HepG2 (cell line): ENCODE data around the gene VPS13D. TPM values are rescaled to one million over a fixed set of nuclear protein-coding genes. Genes with fewer than 3 reads are reported as not detected.

ENCODE experiments used
- BCL6 ChIP-seq: IDR thresholded peaks from 2 replicates; pipeline ENCODE4 v1.6.1; 2016; ENCODE audit warnings: missing genetic modification reagents, missing compliant biosample characterization
- FOXK2 ChIP-seq: fragments of 450-650 bp; IDR thresholded peaks from 2 replicates; pipeline ENCODE4 v1.6.1; 2016
- GPN1 ChIP-seq: sonication (generic); formaldehyde crosslinking; IDR thresholded peaks from 2 replicates; pipeline ENCODE4 v1.5.1; 2020; ENCODE audit warnings: missing genetic modification reagents, borderline replicate concordance
- NFE2L1 ChIP-seq: sonication (generic); formaldehyde crosslinking; IDR thresholded peaks from 2 replicates; pipeline ENCODE4 v1.4.0; 2020; ENCODE audit warnings: missing genetic modification reagents, mild to moderate bottlenecking, borderline replicate concordance
- NFKB2 ChIP-seq: sonication (generic); formaldehyde crosslinking; IDR thresholded peaks from 2 replicates; pipeline ENCODE4 v1.4.0; 2020; ENCODE audit warnings: missing genetic modification reagents, borderline replicate concordance
- NR2F6 ChIP-seq, 2 experiments: IDR thresholded peaks; 2 replicates each; pipeline ENCODE4 v1.6.1; 2016; ENCODE audit warnings: antibody characterized with exemption in 1 of 2, mild to moderate bottlenecking in 1 of 2
- RCOR2 ChIP-seq: IDR thresholded peaks from 2 replicates; pipeline ENCODE4 v1.6.1; 2016; ENCODE audit warnings: missing biosample characterization, missing genetic modification reagents
- TIGD3 ChIP-seq: sonication (generic); formaldehyde crosslinking; IDR thresholded peaks from 2 replicates; pipeline ENCODE4 v1.5.1; 2020; ENCODE audit warnings: mild to moderate bottlenecking, missing genetic modification reagents, borderline replicate concordance
- ZFAT ChIP-seq: sonication (generic); formaldehyde crosslinking; conservative IDR thresholded peaks from 2 replicates; pipeline ENCODE4 v1.8.1; 2023; ENCODE audit warnings: missing genetic modification reagents, inconsistent platforms
- ZNF383 ChIP-seq: sonication (generic); formaldehyde crosslinking; IDR thresholded peaks from 2 replicates; pipeline ENCODE4 v1.4.0; 2020; ENCODE audit warnings: missing genetic modification reagents, mild to moderate bottlenecking, borderline replicate concordance
- ZNF407 ChIP-seq: sonication (generic); formaldehyde crosslinking; IDR thresholded peaks from one replicate; pipeline ENCODE4 v1.5.1; 2020; ENCODE audit warnings: mild to moderate bottlenecking, missing genetic modification reagents; ENCODE audit errors: not compliant biosample characterization
- ZNF746 ChIP-seq: sonication (generic); formaldehyde crosslinking; IDR thresholded peaks from 2 replicates; pipeline ENCODE4 v1.8.0; 2022; ENCODE audit warnings: mild to moderate bottlenecking, missing genetic modification reagents
- ZNF770 ChIP-seq: sonication (generic); formaldehyde crosslinking; IDR thresholded peaks from 2 replicates; pipeline ENCODE4 v1.5.0; 2020; ENCODE audit warnings: mild to moderate bottlenecking, missing genetic modification reagents
- polyA plus RNA-seq, 8 experiments: library from polyadenylated mRNA; depleted of rRNA in 3 of 8; stranded (reverse) in 7 of 8; unstranded in 1 of 8; fragments of >200 nt; fragmentation: Illumina TruSeq in 4 of 8; extraction: Trizol in 4 of 8; gene quantifications; 2 replicates each; pipeline versions ENCODE4 v1.2.1 to v1.2.3, GENCODE V29; 2011 to 2016; ENCODE audit warnings: low read depth in 4 of 8, missing spikeins in 1 of 8, mixed read lengths in 1 of 8; ENCODE audit not compliant: insufficient read depth in 1 of 8
- total RNA-seq, 5 experiments: library from RNA; depleted of rRNA; stranded (reverse); fragments of >200 nt; fragmentation: Illumina TruSeq; extraction: Trizol; gene quantifications; 2 replicates each; pipeline ENCODE4 v1.2.3, GENCODE V29; 2016; ENCODE audit warnings: low read depth in 1 of 5
- TF ChIP-seq, protein P1 (sequence below): sonication (generic); formaldehyde crosslinking; IDR thresholded peaks from 2 replicates; pipeline ENCODE4 v1.4.0; 2020; ENCODE audit warnings: missing genetic modification reagents, borderline replicate concordance

The VPS13D gene
- total and polyA plus RNA-seq, 2 of the 13 experiments (the other 11 are each of a cell fraction or from before 2014, with no cell fraction given), result 8.6 to 13.9 TPM

GRCh38 chr1:12402159-12402673 is 172.4 kb downstream of the VPS13D start (continued):
- TF ChIP-seq, protein P1, sequence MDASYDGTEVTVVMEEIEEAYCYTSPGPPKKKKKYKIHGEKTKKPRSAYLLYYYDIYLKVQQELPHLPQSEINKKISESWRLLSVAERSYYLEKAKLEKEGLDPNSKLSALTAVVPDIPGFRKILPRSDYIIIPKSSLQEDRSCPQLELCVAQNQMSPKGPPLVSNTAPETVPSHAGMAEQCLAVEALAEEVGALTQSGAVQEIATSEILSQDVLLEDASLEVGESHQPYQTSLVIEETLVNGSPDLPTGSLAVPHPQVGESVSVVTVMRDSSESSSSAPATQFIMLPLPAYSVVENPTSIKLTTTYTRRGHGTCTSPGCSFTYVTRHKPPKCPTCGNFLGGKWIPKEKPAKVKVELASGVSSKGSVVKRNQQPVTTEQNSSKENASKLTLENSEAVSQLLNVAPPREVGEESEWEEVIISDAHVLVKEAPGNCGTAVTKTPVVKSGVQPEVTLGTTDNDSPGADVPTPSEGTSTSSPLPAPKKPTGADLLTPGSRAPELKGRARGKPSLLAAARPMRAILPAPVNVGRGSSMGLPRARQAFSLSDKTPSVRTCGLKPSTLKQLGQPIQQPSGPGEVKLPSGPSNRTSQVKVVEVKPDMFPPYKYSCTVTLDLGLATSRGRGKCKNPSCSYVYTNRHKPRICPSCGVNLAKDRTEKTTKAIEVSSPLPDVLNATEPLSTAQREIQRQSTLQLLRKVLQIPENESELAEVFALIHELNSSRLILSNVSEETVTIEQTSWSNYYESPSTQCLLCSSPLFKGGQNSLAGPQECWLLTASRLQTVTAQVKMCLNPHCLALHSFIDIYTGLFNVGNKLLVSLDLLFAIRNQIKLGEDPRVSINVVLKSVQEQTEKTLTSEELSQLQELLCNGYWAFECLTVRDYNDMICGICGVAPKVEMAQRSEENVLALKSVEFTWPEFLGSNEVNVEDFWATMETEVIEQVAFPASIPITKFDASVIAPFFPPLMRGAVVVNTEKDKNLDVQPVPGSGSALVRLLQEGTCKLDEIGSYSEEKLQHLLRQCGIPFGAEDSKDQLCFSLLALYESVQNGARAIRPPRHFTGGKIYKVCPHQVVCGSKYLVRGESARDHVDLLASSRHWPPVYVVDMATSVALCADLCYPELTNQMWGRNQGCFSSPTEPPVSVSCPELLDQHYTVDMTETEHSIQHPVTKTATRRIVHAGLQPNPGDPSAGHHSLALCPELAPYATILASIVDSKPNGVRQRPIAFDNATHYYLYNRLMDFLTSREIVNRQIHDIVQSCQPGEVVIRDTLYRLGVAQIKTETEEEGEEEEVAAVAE (CRISPR knock-in tag), result no peak
- no peak for TF ChIP-seq FOXK2
- no peak for TF ChIP-seq ZNF770
- peak; percentile 90 for TF ChIP-seq NR2F6 (IDR thresholded peaks at IDR 0.05)
- peak; percentile 76 for TF ChIP-seq NR2F6 (CRISPR knock-in tag; IDR thresholded peaks at IDR 0.05)
- TF ChIP-seq NFKB2 (CRISPR knock-in tag), result no peak
- no peak for TF ChIP-seq NFE2L1 (CRISPR knock-in tag)
- no peak for TF ChIP-seq ZFAT (CRISPR knock-in tag)
- peak; percentile 96 for TF ChIP-seq RCOR2 (CRISPR knock-in tag)
- no peak for TF ChIP-seq TIGD3 (CRISPR knock-in tag)
- no peak for TF ChIP-seq ZNF383 (CRISPR knock-in tag)
- no peak for TF ChIP-seq ZNF746
- TF ChIP-seq GPN1, result no peak
- peak; percentile 93 for TF ChIP-seq BCL6 (CRISPR knock-in tag)
- TF ChIP-seq ZNF407 (CRISPR knock-in tag), result no peak
